Spinal cord (tissue), 10 donors: ENCODE measurements around the gene NCAPG2. TPM values are rescaled to one million over a fixed set of nuclear protein-coding genes. Genes with fewer than 3 reads are reported as not detected.

ENCODE experiments used
- DNase-seq, 6 donors: peaks; one replicate each; pipeline versions ENCODE4 v3.0.0 to v3.0.0-alpha.2; 2013 to 2015; ENCODE audit warnings: low spot score in 6 of 6, low read depth in 4 of 6
- H3K27ac ChIP-seq: one replicate; pipeline ENCODE4 v1.5.1; 2013; ENCODE audit warnings: low read depth, low read length, control low read depth
- H3K27me3 ChIP-seq: one replicate; pipeline ENCODE4 v1.6.1; 2013; ENCODE audit warnings: low read length; ENCODE audit not compliant: control insufficient read depth, insufficient read depth
- H3K36me3 ChIP-seq: one replicate; pipeline ENCODE4 v1.6.1; 2013; ENCODE audit warnings: low read length; ENCODE audit not compliant: control insufficient read depth, insufficient read depth
- H3K4me1 ChIP-seq: one replicate; pipeline ENCODE4 v1.6.1; 2013; ENCODE audit warnings: low read length; ENCODE audit not compliant: control insufficient read depth, insufficient read depth
- H3K4me3 ChIP-seq: one replicate; pipeline ENCODE4 v1.5.1; 2013; ENCODE audit warnings: low read depth, low read length, control low read depth
- H3K9me3 ChIP-seq: one replicate; pipeline ENCODE4 v1.6.1; 2013; ENCODE audit warnings: low read length; ENCODE audit not compliant: control insufficient read depth, insufficient read depth
- WGBS: methylation state at CpG from one replicate; pipeline ENCODE4 v1.1.5; 2013; ENCODE audit warnings: missing lambda C conversion rate; ENCODE audit not compliant: insufficient coverage; 5-methylcytosine and 5-hydroxymethylcytosine counted together
- polyA plus RNA-seq, 2 donors: library from polyadenylated mRNA; unstranded; fragments of 120-200 nt; gene quantifications; one replicate each; pipeline ENCODE4 v1.2.1, GENCODE V29; 2013; ENCODE audit not compliant: insufficient read length in 2 of 2
- total RNA-seq, 2 donors: library from RNA; depleted of rRNA in 1 of 2; stranded (reverse); fragments of 120-200 nt in 1 of 2; fragments of >200 nt in 1 of 2; gene quantifications; one replicate each; pipeline versions ENCODE4 v1.2.3 to v1.2.4, GENCODE V29; 2013 to 2014
- donor health status: healthy.

The NCAPG2 gene
- total and polyA plus RNA-seq, 4 donors = 14.1 to 17.5 (median 16.3) TPM

DNA sequence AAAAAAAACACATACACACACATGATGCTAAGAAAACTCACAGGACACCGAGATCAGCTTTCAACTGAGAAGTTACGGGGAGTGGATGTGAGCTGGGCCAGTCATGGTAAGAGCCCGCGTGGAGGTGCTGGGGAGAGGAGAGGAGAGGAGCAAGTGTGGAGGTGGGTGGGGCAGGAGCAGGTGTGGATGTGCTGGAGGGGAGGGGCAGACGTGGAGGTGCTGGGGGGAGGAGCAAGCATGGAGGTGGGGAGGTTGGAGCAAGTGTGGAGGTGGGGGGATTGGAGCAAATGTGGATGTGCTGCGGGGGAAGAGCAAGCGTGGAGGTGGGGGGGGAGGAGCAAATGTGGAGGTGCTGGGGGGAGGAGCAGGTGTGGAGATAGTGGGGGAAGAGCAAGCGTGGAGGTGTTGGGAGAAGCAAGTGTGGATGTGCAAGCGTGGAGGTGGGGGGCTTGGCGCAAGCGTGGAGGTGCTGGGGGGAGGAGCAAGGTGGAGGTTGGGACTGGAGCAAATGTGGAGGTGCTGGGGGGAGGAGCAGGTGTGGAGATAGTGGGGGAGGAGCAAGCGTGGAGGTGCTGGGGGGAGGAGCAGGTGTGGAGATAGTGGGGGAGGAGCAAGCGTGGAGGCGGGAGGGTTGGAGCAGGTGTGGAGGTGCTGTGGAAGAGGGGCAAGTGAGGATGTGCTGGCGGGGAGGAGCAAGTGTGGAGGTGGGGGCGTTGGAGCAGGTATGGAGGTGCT, 24.5 kb upstream of the NCAPG2 start:
- DNase-seq = no peak
- H3K27me3 ChIP-seq = no peaks in the 10 kb centered on the region
- H3K9me3 ChIP-seq = no peaks in the 10 kb centered on the region
- WGBS = 90% methylated on average over 11 of the region's 16 CpGs
- H3K36me3 ChIP-seq = peaks cover 15% of the 10 kb centered on the region
- no peak overlapping the region for H3K27ac ChIP-seq
- H3K4me1 ChIP-seq = peaks cover 4% of the 10 kb centered on the region
- no peak overlapping the region for H3K4me3 ChIP-seq

DNA sequence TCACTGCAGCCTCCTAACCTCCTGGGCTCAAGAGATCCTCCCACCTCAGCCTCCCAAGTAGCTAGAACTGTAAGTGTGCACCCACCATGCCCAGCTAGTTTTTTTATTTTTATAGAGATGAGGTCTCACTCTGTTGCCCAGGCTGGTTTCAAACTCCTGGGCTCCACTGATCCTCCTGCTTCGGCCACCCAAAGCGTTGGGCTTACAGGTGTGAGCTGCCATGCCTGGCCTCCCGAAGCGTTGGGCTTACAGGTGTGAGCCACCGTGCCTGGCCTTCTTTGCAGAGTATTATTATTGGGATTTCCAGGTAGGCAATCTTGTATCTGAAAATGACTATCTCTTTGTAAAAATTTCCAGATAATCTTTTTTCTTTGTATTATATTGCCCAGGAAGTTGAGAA, 23.1 kb upstream of the NCAPG2 start:
- no peak for DNase-seq
- H3K36me3 ChIP-seq = peaks cover 8% of the 10 kb centered on the region
- H3K27ac ChIP-seq = no peak overlapping the region
- H3K4me3 ChIP-seq = no peak overlapping the region
- peaks cover 4% of the 10 kb centered on the region for H3K4me1 ChIP-seq
- H3K9me3 ChIP-seq = no peaks in the 10 kb centered on the region
- no peaks in the 10 kb centered on the region for H3K27me3 ChIP-seq
- 100% methylated on average over 5 of the region's 5 CpGs for WGBS

DNA sequence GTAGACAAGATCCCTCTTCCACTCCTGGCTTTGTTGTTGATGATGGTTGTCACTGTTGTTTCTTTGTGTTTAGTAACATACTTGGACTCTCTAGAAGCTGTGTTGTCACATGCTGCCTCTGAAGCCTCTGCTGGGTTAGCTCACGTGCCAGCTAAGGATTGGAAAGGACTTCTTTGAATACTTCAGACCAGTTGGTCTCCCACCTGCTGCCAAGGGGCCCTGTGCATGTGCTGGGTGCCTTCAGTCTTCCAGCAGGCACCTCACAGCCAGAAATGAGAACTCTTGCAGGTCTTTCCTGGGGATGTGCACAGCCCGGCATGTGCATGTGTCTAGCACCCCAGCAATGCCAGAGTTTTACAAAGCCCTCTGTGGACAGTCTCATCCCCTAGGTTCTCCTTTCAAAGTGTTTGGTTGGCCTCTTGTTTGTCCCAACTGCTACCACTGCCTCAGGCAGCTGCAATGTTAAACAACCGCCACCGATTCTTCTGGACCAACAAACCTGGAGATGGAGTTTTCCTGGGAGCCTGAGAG, 21.7 kb upstream of the NCAPG2 start:
- no peaks in the 10 kb centered on the region for H3K9me3 ChIP-seq
- no peak for DNase-seq
- peaks cover 8% of the 10 kb centered on the region for H3K36me3 ChIP-seq
- WGBS = 90% methylated on average over 2 of the region's 4 CpGs
- H3K27me3 ChIP-seq = no peaks in the 10 kb centered on the region
- no peak overlapping the region for H3K4me3 ChIP-seq
- H3K4me1 ChIP-seq = peaks cover 4% of the 10 kb centered on the region
- H3K27ac ChIP-seq = no peak overlapping the region

DNA sequence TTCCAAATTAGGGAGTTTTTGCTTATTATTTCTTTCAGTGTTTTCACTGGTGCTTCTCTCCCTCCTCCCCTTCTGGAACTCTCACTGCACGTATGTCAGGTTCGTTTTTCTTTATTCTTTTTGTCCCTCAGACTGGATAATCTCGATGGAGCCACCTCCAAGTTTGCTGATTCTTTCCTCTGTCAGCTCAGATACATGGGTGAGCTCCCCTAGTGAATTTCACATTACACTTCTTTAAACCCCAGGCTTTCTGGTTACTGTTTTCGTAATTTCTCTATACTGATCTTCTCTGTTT, 20.8 kb upstream of the NCAPG2 start:
- WGBS = 84% methylated on average over 3 of the region's 4 CpGs
- Histone ChIP-seq H3K27ac (no peak overlapping the region), H3K36me3 (peaks cover 8% of the 10 kb centered on the region), H3K27me3 (no peaks in the 10 kb centered on the region), H3K4me1 (peaks cover under 1% of the 10 kb centered on the region), H3K4me3 (no peak overlapping the region), H3K9me3 (no peaks in the 10 kb centered on the region)
- no peak for DNase-seq

DNA sequence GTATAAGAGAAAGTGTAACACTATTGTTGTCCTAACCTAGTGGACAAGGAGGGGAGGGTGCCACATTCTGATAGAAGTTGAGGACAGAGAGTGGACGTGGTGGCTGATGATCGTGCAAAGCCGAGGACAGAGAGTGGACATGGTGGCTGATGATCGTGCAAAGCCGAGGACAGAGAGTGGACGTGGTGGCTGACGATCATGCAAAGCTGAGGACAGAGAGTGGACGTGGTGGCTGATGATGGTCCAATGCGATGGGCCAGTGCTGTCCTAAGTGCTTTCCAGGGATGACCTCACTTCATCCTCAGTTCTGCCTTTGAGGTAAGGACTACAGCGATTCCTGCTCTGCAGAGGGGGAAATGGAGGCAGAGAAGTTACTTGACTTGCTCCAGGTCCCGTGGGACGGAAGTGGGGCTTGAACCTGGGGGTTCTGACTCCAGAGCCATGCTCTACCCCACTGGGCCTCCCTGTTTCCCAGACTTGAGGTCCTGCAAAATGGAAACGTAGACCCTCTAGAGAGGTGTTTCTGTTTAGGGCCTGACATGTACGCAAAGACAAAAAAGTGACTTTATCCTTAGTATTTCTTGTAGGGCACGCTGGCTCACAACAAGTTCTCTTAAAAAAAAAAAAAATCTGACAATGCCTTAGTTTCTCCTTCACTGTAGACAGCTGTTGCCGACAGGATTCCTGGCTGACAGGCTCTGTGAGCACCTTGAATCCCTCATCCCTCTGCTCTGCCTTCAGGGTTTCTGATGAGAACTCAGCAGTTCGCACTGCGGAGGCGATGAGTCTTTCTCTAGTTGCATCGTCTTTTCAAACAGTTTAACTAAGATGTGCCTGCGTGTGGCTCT, 20.3 kb upstream of the NCAPG2 start:
- 88% methylated on average over 15 of the region's 21 CpGs for WGBS
- Histone ChIP-seq H3K36me3 (peaks cover 5% of the 10 kb centered on the region), H3K4me1 (no peaks in the 10 kb centered on the region), H3K27ac (no peak overlapping the region), H3K27me3 (no peaks in the 10 kb centered on the region), H3K4me3 (no peak overlapping the region), H3K9me3 (no peaks in the 10 kb centered on the region)
- no peak for DNase-seq

DNA sequence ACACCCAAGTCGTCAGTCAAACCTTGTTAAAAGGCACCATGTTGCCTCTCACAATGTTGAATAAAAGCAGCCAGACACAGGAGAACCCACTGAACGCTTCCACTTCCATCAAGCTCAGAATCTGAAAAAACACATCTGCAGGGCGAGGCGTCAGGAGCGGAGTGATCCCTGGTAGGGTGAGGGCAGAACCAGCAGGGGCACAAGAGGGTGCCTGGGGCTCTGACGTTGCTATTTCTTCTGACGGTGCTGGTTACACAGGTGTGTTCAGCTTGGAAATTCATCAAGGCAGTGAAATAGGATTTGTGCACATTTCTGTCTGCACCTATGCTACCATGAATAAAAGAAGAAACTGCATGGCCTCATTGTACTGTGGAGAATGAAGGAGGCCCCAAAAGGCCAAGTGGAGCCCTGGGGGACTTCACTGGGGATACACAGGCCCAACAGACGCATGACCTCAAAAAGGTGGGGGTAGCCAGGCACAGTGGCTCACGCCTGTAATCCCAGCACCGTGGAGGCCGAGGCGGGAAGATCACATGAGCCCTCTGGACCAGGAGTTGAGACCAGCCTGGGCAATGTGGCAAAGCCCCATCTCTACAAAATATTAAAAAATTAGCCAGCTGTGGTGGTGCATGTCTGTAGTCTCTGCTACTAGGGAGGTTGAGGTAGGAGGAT, 19.2 kb upstream of the NCAPG2 start:
- DNase-seq = no peak
- H3K27me3 ChIP-seq = no peaks in the 10 kb centered on the region
- H3K9me3 ChIP-seq = no peaks in the 10 kb centered on the region
- H3K4me1 ChIP-seq = no peaks in the 10 kb centered on the region
- H3K36me3 ChIP-seq = no peaks in the 10 kb centered on the region
- no peak overlapping the region for H3K27ac ChIP-seq
- H3K4me3 ChIP-seq = no peak overlapping the region
- WGBS = 85% methylated on average over 12 of the region's 12 CpGs

DNA sequence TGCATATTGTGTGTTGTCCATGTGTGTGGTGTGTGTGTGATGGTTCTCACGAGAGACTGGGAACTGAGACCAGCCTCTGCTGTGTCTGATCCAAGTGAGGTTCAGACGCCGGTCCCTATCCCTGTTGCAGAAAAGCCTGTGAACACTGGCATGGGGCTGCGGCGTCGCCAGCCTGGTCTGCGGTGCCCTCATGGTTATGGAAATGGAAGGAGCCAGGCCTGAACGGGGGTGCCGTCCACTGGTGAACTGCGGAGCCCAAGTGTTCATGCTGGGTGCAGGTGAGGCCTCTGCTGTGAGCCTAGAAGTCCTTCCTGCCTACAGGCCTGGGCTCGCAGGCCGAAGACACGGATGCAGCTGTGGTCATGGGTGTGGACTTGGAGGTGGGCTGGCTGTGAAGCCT, 18.7 kb upstream of the NCAPG2 start:
- H3K27me3 ChIP-seq = no peaks in the 10 kb centered on the region
- H3K36me3 ChIP-seq = no peaks in the 10 kb centered on the region
- H3K27ac ChIP-seq = no peak overlapping the region
- no peak for DNase-seq
- H3K4me1 ChIP-seq = no peaks in the 10 kb centered on the region
- WGBS = 89% methylated on average over 11 of the region's 13 CpGs
- no peak overlapping the region for H3K4me3 ChIP-seq
- H3K9me3 ChIP-seq = no peaks in the 10 kb centered on the region

DNA sequence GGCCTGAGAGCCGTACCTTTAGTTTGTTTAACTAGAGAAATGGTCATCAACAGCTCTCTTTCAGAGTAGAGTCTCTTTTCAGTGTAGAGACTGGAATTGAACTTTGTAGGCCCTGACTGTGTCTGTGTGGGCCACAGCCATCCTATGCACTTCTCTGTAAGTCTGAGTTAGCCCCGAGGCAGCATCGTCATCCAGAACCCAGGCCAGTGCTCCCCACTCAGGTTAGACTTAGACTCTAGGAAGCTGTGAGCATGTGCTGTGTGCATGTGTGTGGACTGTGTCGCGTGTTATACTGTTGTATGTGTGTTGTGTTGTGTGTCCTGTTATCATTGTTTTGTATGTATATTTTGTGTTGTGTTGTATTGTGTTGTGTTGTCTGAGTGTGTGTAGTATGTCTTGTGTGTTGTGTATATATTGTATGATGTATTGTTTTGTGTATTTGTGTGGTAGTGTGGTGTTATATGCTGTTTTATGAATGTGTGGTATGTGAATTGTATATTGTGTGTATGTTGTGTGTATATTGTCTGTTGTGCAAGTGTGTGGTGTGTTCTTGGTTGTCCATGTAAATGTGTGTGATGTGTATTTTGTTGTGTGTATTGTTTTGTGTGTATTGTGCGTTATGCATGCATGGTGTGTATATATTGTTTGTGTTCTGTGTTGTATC, 18.1 kb upstream of the NCAPG2 start:
- DNase-seq = no peak
- no peak overlapping the region for H3K27ac ChIP-seq
- WGBS = 97% methylated on average over 6 of the region's 6 CpGs
- no peaks in the 10 kb centered on the region for H3K9me3 ChIP-seq
- H3K27me3 ChIP-seq = no peaks in the 10 kb centered on the region
- H3K36me3 ChIP-seq = no peaks in the 10 kb centered on the region
- H3K4me3 ChIP-seq = no peak overlapping the region
- no peaks in the 10 kb centered on the region for H3K4me1 ChIP-seq

DNA sequence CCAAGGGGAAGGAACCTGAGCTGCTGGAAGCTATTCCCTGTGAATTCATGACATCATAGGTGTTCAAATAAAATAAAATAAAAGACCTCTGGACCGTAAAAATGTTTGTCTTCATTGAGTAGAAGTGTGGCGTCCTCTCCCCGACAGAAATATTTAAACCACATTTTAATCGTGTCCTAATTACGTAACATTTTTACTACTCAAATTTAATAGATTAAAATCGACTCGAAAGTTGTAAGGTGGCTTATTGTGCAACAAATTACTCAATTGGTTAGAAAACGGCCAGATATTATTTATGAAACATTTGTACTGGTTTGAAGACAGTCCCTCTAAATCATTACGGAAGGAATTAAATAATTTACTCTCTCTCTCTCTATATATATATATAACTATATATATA, 15.5 kb upstream of the NCAPG2 start:
- DNase-seq = no peak
- H3K27ac ChIP-seq = no peak overlapping the region
- no peaks in the 10 kb centered on the region for H3K4me1 ChIP-seq
- no peaks in the 10 kb centered on the region for H3K27me3 ChIP-seq
- no peak overlapping the region for H3K4me3 ChIP-seq
- no CpG with 5 or more reads among the region's 9 CpGs for WGBS
- no peaks in the 10 kb centered on the region for H3K36me3 ChIP-seq
- H3K9me3 ChIP-seq = no peaks in the 10 kb centered on the region
